DND-41 (cell line): ENCODE measurements around the gene C3orf20.

ENCODE experiments used
- ATAC-seq: fragments of 200-7000 bp; cut with Tn5 transposase; 3 replicates; pipeline ENCODE4 v1.9.1; 2021; ENCODE audit warnings: low read depth; ENCODE audit not compliant: insufficient read depth
- DNase-seq: peaks from one replicate; pipeline ENCODE4 v3.0.0-alpha.2; 2020
- H2AFZ ChIP-seq: 2 replicates; pipeline ENCODE4 v1.6.0; 2012; ENCODE audit warnings: low read depth, low read length
- H3K27ac ChIP-seq: 2 replicates; pipeline ENCODE4 v1.5.1; 2012; ENCODE audit warnings: low read length, inconsistent platforms
- H3K27me3 ChIP-seq: fragments of 200-600 bp; sonication (generic); 2 replicates; pipeline ENCODE4 v1.6.0; 2012; ENCODE audit warnings: low read length, mild to moderate bottlenecking, inconsistent platforms; ENCODE audit not compliant: insufficient read depth, poor library complexity
- H3K36me3 ChIP-seq: 2 replicates; pipeline ENCODE4 v1.5.1; 2012; ENCODE audit warnings: low read length, inconsistent platforms; ENCODE audit not compliant: insufficient read depth
- H3K4me1 ChIP-seq: 2 replicates; pipeline ENCODE4 v1.5.1; 2012; ENCODE audit warnings: mild to moderate bottlenecking, low read length; ENCODE audit not compliant: insufficient read depth
- H3K4me2 ChIP-seq: 2 replicates; pipeline ENCODE4 v1.6.0; 2012; ENCODE audit warnings: mild to moderate bottlenecking, moderate library complexity, low read length, inconsistent platforms; ENCODE audit not compliant: insufficient read depth
- H3K4me3 ChIP-seq, 2 experiments: fragments of 200-600 bp in 1 of 2; shearing (Covaris generic) in 1 of 2; 2 replicates each; pipeline ENCODE4 v1.5.1; 2012 to 2016; ENCODE audit warnings: inconsistent platforms in 2 of 2, low read length in 2 of 2, mild to moderate bottlenecking in 2 of 2, low read depth in 1 of 2, moderate library complexity in 1 of 2
- H3K79me2 ChIP-seq: 2 replicates; pipeline ENCODE4 v1.6.0; 2012; ENCODE audit warnings: low read length, inconsistent platforms; ENCODE audit not compliant: insufficient read depth
- H3K9ac ChIP-seq: 2 replicates; pipeline ENCODE4 v1.6.0; 2012; ENCODE audit warnings: low read depth, mild to moderate bottlenecking, inconsistent platforms, low read length, moderate library complexity
- H3K9me3 ChIP-seq: 2 replicates; pipeline ENCODE4 v1.5.1; 2012; ENCODE audit warnings: low read length, moderate library complexity, mild to moderate bottlenecking, inconsistent platforms; ENCODE audit not compliant: insufficient read depth, severe bottlenecking
- H4K20me1 ChIP-seq: 2 replicates; pipeline ENCODE4 v1.6.0; 2012; ENCODE audit warnings: low read length; ENCODE audit not compliant: insufficient read depth
- CTCF ChIP-seq: IDR thresholded peaks from 2 replicates; pipeline ENCODE4 v1.5.1; 2012; ENCODE audit warnings: borderline replicate concordance, low read length, moderate library complexity, mild to moderate bottlenecking; ENCODE audit not compliant: poor library complexity, severe bottlenecking; ENCODE audit errors: extremely low read depth
- EZH2 ChIP-seq: IDR thresholded peaks from 3 replicates; pipeline ENCODE4 v1.6.1; 2012; ENCODE audit warnings: borderline replicate concordance, low read depth, mild to moderate bottlenecking, moderate library complexity, low read length, inconsistent platforms; ENCODE audit not compliant: severe bottlenecking

Gene C3orf20

GRCh38 chr3:14706096-14706495, 31.2 kb downstream of the C3orf20 start:
- TF ChIP-seq EZH2: no peak
- TF ChIP-seq CTCF: no peak
- DNase-seq (no peak), ATAC-seq (no peak)
- Histone ChIP-seq H3K4me2 (no peak overlapping the region), H3K4me3 (no peak overlapping the region), H2AFZ (no peak overlapping the region), H3K27ac (no peak overlapping the region), H3K36me3 (no peaks in the 10 kb centered on the region), H3K27me3 (no peaks in the 10 kb centered on the region), H3K9me3 (no peaks in the 10 kb centered on the region), H4K20me1 (no peaks in the 10 kb centered on the region), H3K4me1 (no peaks in the 10 kb centered on the region), H3K9ac (no peak overlapping the region), H3K79me2 (no peaks in the 10 kb centered on the region)

- H3K4me3 ChIP-seq: no peak overlapping the region
- no peaks in the 10 kb centered on the region for H3K4me1 ChIP-seq
- no peak overlapping the region for H3K9ac ChIP-seq
- no peaks in the 10 kb centered on the region for H3K27me3 ChIP-seq
- H3K27ac ChIP-seq: no peak overlapping the region
- no peaks in the 10 kb centered on the region for H4K20me1 ChIP-seq
- ATAC-seq: no peak
- H3K4me2 ChIP-seq: no peak overlapping the region
- no peak for DNase-seq
- no peaks in the 10 kb centered on the region for H3K36me3 ChIP-seq
- no peak overlapping the region for H2AFZ ChIP-seq
- no peaks in the 10 kb centered on the region for H3K79me2 ChIP-seq
- peaks cover 5% of the 10 kb centered on the region for H3K9me3 ChIP-seq
- TF ChIP-seq CTCF (no peak), EZH2 (no peak)
Measured at GRCh38 chr3:14716591-14716990, 41.6 kb downstream of the C3orf20 start.

- H3K36me3 ChIP-seq: no peaks in the 10 kb centered on the region
- no peak overlapping the region for H3K4me2 ChIP-seq
- DNase-seq (no peak), ATAC-seq (no peak)
- H4K20me1 ChIP-seq: no peaks in the 10 kb centered on the region
- H3K79me2 ChIP-seq: no peaks in the 10 kb centered on the region
- no peak overlapping the region for H3K4me3 ChIP-seq
- TF ChIP-seq EZH2 (no peak), CTCF (no peak)
- H3K27me3 ChIP-seq: no peaks in the 10 kb centered on the region
- H2AFZ ChIP-seq: no peak overlapping the region
- H3K9ac ChIP-seq: no peak overlapping the region
- peaks cover 4% of the 10 kb centered on the region for H3K9me3 ChIP-seq
- no peaks in the 10 kb centered on the region for H3K4me1 ChIP-seq
- no peak overlapping the region for H3K27ac ChIP-seq
Measured at GRCh38 chr3:14717307-14717706, 42.4 kb downstream of the C3orf20 start.

GRCh38 chr3:14718539-14718938, 43.6 kb downstream of the C3orf20 start:
- Histone ChIP-seq H2AFZ (no peak overlapping the region), H3K9ac (no peak overlapping the region), H3K36me3 (no peaks in the 10 kb centered on the region), H3K27ac (no peak overlapping the region), H3K4me3 (no peak overlapping the region), H3K27me3 (no peaks in the 10 kb centered on the region), H3K4me2 (no peak overlapping the region), H4K20me1 (no peaks in the 10 kb centered on the region), H3K4me1 (no peaks in the 10 kb centered on the region), H3K9me3 (no peaks in the 10 kb centered on the region), H3K79me2 (no peaks in the 10 kb centered on the region)
- no peak for DNase-seq
- TF ChIP-seq CTCF (no peak), EZH2 (no peak)
- no peak for ATAC-seq
